SK-N-SH (cell line): ENCODE results near the gene MID1IP1. TPM values are rescaled to one million over a fixed set of nuclear protein-coding genes. Genes with fewer than 3 reads are reported as not detected.

Source experiments
- CTCF ChIA-PET: fragments of 300-600, 350-600 bp; formaldehyde crosslinking; extraction: SDS; loops from one replicate; lab custom pipeline; 2021; lab: Yijun Ruan, JAX
- POLR2A ChIA-PET: fragments of 350-600 bp; sonication (Branson Sonifier 250); formaldehyde crosslinking; extraction: SDS; loops from one replicate; lab custom pipeline; 2020; ENCODE audit warnings: antibody characterized with exemption, inconsistent platforms; lab: Yijun Ruan, JAX
- DNase-seq: peaks from one replicate; pipeline ENCODE4 v3.0.0; 2012
- H2AFZ ChIP-seq: fragments of 200-600 bp; sonication (generic); 2 replicates; pipeline ENCODE4 v1.8.1; 2016; ENCODE audit warnings: antibody characterized with exemption, mild to moderate bottlenecking, low read depth
- H3F3A ChIP-seq: fragments of 200-600 bp; sonication (generic); replicated peaks from 2 replicates; pipeline ENCODE3; 2016; ENCODE audit warnings: antibody characterized with exemption, mild to moderate bottlenecking; ENCODE audit not compliant: insufficient read depth
- H3K27ac ChIP-seq, 2 experiments: fragments of 200-500 bp in 1 of 2; fragments of 200-600 bp in 1 of 2; sonication (Bioruptor generic) in 1 of 2; sonication (generic), shearing (Covaris generic) in 1 of 2; 2 replicates each; pipeline versions ENCODE4 v1.5.1 to v1.6.1; 2014 to 2016; ENCODE audit warnings: low read depth in 2 of 2, inconsistent platforms in 1 of 2, low read length in 1 of 2, mild to moderate bottlenecking in 1 of 2, mixed read lengths in 1 of 2
- H3K27me3 ChIP-seq: fragments of 200-600 bp; sonication (generic), shearing (Covaris generic); 2 replicates; pipeline ENCODE4 v1.6.1; 2016; ENCODE audit warnings: mixed run types; ENCODE audit not compliant: insufficient read depth
- H3K36me3 ChIP-seq, 2 experiments: fragments of 200-500 bp in 1 of 2; fragments of 200-600 bp in 1 of 2; sonication (Bioruptor generic) in 1 of 2; sonication (generic) in 1 of 2; replicated peaks in 1 of 2; 2 replicates each; pipeline versions ENCODE3 to v1.5.1; 2014 to 2016; ENCODE audit warnings: low read length in 1 of 2, mild to moderate bottlenecking in 1 of 2; ENCODE audit not compliant: insufficient read depth in 2 of 2, control insufficient read depth in 1 of 2
- H3K4me1 ChIP-seq, 2 experiments: fragments of 200-500 bp in 1 of 2; fragments of 200-600 bp in 1 of 2; sonication (Bioruptor generic) in 1 of 2; sonication (generic), shearing (Covaris generic) in 1 of 2; 2 replicates each; pipeline versions ENCODE4 v1.5.1 to v1.6.1; 2014 to 2016; ENCODE audit warnings: low read depth in 1 of 2, low read length in 1 of 2, mixed run types in 1 of 2; ENCODE audit not compliant: insufficient read depth in 2 of 2, control insufficient read depth in 1 of 2
- H3K4me2 ChIP-seq: fragments of 200-600 bp; sonication (generic), shearing (Covaris generic); 2 replicates; pipeline ENCODE4 v1.6.1; 2017; ENCODE audit warnings: mixed run types
- H3K4me3 ChIP-seq, 2 experiments: fragments of 200-500 bp in 1 of 2; fragments of 200-600 bp in 1 of 2; sonication (Bioruptor generic) in 1 of 2; sonication (generic), shearing (Covaris generic) in 1 of 2; 2 replicates each; pipeline versions ENCODE4 v1.5.1 to v1.8.1; 2014 to 2016; ENCODE audit warnings: low read depth in 2 of 2, inconsistent platforms in 1 of 2, low read length in 1 of 2, mild to moderate bottlenecking in 1 of 2, mixed read lengths in 1 of 2, moderate library complexity in 1 of 2
- H3K79me2 ChIP-seq: fragments of 200-600 bp; sonication (generic); 2 replicates; pipeline ENCODE4 v1.8.1; 2017; ENCODE audit warnings: mild to moderate bottlenecking; ENCODE audit not compliant: insufficient read depth
- H3K9ac ChIP-seq: fragments of 200-600 bp; sonication (generic); 2 replicates; pipeline ENCODE4 v1.6.1; 2017; ENCODE audit warnings: mixed run types
- H3K9me2 ChIP-seq: fragments of 200-600 bp; sonication (generic); 2 replicates; pipeline ENCODE4 v1.6.1; 2017; ENCODE audit warnings: mixed run types
- H3K9me3 ChIP-seq: fragments of 200-600 bp; sonication (generic); 2 replicates; pipeline ENCODE4 v1.6.1; 2017; ENCODE audit warnings: mixed run types, mild to moderate bottlenecking, moderate library complexity
- H4K20me1 ChIP-seq: fragments of 200-600 bp; sonication (generic); 2 replicates; pipeline ENCODE4 v1.6.1; 2017; ENCODE audit warnings: mild to moderate bottlenecking, mixed run types; ENCODE audit not compliant: insufficient read depth
- ELF1 ChIP-seq: IDR thresholded peaks from 2 replicates; pipeline ENCODE4 v1.4.0; 2012
- EP300 ChIP-seq, 2 experiments: IDR thresholded peaks; 2 replicates each; pipeline versions ENCODE4 v1.4.0 to v1.6.1; 2012; ENCODE audit warnings: borderline replicate concordance in 1 of 2, low read depth in 1 of 2, low read length in 1 of 2
- FOSL2 ChIP-seq: IDR thresholded peaks from 2 replicates; pipeline ENCODE4 v1.4.0; 2012; ENCODE audit warnings: low read depth, mild to moderate bottlenecking, moderate library complexity, borderline replicate concordance
- FOXJ3 ChIP-seq: sonication (generic); formaldehyde crosslinking; IDR thresholded peaks from 2 replicates; pipeline ENCODE4 v1.5.1; 2020; ENCODE audit warnings: mild to moderate bottlenecking, missing genetic modification reagents
- MXI1 ChIP-seq: IDR thresholded peaks from 2 replicates; pipeline ENCODE4 v1.6.1; 2012; ENCODE audit warnings: mild to moderate bottlenecking, low read depth, low read length, improper control_type of control experiment
- NFIC ChIP-seq: IDR thresholded peaks from 2 replicates; pipeline ENCODE4 v1.4.0; 2012; ENCODE audit warnings: borderline replicate concordance
- PBX3 ChIP-seq: IDR thresholded peaks from 2 replicates; pipeline ENCODE4; 2012
- POLR2AphosphoS5 ChIP-seq: IDR thresholded peaks from 2 replicates; pipeline ENCODE4 v1.6.1; 2012; ENCODE audit warnings: low read depth, low read length
- RAD21 ChIP-seq: IDR thresholded peaks from 2 replicates; pipeline ENCODE4 v1.6.1; 2012; ENCODE audit warnings: mild to moderate bottlenecking, low read length
- RXRA ChIP-seq: IDR thresholded peaks from 2 replicates; pipeline ENCODE4 v1.4.0; 2012; ENCODE audit warnings: low read depth, mild to moderate bottlenecking, borderline replicate concordance
- SIN3A ChIP-seq: IDR thresholded peaks from 2 replicates; pipeline ENCODE4 v1.6.1; 2012; ENCODE audit warnings: low read depth, mild to moderate bottlenecking, low read length, moderate library complexity, borderline replicate concordance
- SMC3 ChIP-seq: IDR thresholded peaks from 2 replicates; pipeline ENCODE4 v1.6.1; 2012; ENCODE audit warnings: low read depth, low read length, improper control_type of control experiment
- TAF1 ChIP-seq: IDR thresholded peaks from 2 replicates; pipeline ENCODE4 v1.6.1; 2012; ENCODE audit warnings: low read depth, mild to moderate bottlenecking, low read length, moderate library complexity, borderline replicate concordance
- TEAD4 ChIP-seq: IDR thresholded peaks from 2 replicates; pipeline ENCODE4 v1.4.0; 2012; ENCODE audit warnings: mild to moderate bottlenecking, borderline replicate concordance; ENCODE audit not compliant: insufficient read depth
- WGBS: methylation state at CpG from one replicate; pipeline ENCODE4 v1.1.6; 2017; ENCODE audit warnings: low lambda C conversion rate; 5-methylcytosine and 5-hydroxymethylcytosine counted together
- polyA plus RNA-seq, 3 experiments: library from polyadenylated mRNA; depleted of rRNA; stranded (reverse); fragments of >200 nt; gene quantifications; 2 replicates each; pipeline ENCODE4 v1.2.3, GENCODE V29; 2012
- TF ChIP-seq, protein P1 (sequence below): fragments of 200-600 bp; sonication (generic); IDR thresholded peaks from 2 replicates; pipeline ENCODE4 v1.6.1; 2017; ENCODE audit warnings: antibody characterized with exemption, mild to moderate bottlenecking, moderate library complexity
- TF ChIP-seq, protein P2 (sequence below): IDR thresholded peaks from 2 replicates; pipeline ENCODE4 v1.4.0; 2012; ENCODE audit warnings: low read depth, borderline replicate concordance
- TF ChIP-seq, protein P3 (sequence below): fragments of 150-350 bp; IDR thresholded peaks from 2 replicates; pipeline ENCODE4 v1.6.1; 2017; ENCODE audit warnings: antibody characterized with exemption, low read length, low read depth, borderline replicate concordance

Gene MID1IP1
- polyA plus RNA-seq, 1 of the 3 experiments (the other 2 are of a cell fraction), result 35.4 TPM

GRCh38 chrX:38841750-38842149 is 40.5 kb downstream of the MID1IP1 start:
- 12% methylated on average over 2 of the region's 2 CpGs for WGBS
- no peak overlapping the region for H3K4me2 ChIP-seq
- ChIA-PET POLR2A (no interaction called here), CTCF (no interaction called here)
- H3K9me3 ChIP-seq, result no peaks in the 10 kb centered on the region
- no peaks in the 10 kb centered on the region for H3K79me2 ChIP-seq
- DNase-seq, result no peak
- no peaks in the 10 kb centered on the region for H4K20me1 ChIP-seq
- no peaks in the 10 kb centered on the region for H3K9me2 ChIP-seq
- no peak overlapping the region for H3K9ac ChIP-seq
- no peaks in the 10 kb centered on the region for H3K36me3 ChIP-seq
- H3K27ac ChIP-seq, result no peak overlapping the region
- H2AFZ ChIP-seq, result no peak overlapping the region
- no peak overlapping the region for H3K4me3 ChIP-seq
- no peaks in the 10 kb centered on the region for H3K4me1 ChIP-seq
- H3F3A ChIP-seq, result no peaks in the 10 kb centered on the region
- TF ChIP-seq, protein P1, sequence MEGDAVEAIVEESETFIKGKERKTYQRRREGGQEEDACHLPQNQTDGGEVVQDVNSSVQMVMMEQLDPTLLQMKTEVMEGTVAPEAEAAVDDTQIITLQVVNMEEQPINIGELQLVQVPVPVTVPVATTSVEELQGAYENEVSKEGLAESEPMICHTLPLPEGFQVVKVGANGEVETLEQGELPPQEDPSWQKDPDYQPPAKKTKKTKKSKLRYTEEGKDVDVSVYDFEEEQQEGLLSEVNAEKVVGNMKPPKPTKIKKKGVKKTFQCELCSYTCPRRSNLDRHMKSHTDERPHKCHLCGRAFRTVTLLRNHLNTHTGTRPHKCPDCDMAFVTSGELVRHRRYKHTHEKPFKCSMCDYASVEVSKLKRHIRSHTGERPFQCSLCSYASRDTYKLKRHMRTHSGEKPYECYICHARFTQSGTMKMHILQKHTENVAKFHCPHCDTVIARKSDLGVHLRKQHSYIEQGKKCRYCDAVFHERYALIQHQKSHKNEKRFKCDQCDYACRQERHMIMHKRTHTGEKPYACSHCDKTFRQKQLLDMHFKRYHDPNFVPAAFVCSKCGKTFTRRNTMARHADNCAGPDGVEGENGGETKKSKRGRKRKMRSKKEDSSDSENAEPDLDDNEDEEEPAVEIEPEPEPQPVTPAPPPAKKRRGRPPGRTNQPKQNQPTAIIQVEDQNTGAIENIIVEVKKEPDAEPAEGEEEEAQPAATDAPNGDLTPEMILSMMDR, result no peak
- TF ChIP-seq POLR2AphosphoS5, result no peak
- no peak for TF ChIP-seq FOSL2
- no peak for TF ChIP-seq NFIC
- TF ChIP-seq RAD21, result no peak
- no peak for TF ChIP-seq SIN3A
- H3K27me3 ChIP-seq, result no peaks in the 10 kb centered on the region; the same call in 1 of the 2 replicates

DNA sequence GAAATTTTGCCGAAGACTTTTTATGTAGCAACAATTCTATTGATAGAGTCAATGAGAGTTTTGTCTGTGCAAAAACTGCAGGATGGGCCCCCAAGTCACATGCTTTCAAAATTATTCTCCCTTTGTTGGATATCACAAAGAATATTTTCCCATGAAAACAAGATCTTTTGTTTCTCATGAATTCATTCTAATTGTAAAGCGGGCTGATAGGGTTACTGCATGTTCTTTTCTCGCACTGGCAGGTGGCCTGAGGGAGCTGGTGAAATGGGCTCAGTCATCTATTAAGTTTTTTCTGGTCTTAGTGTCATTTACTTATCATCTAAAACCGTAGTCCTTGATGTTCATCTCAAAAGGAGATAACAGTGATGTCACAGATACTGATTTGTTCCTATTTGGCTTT is 44.2 kb downstream of the MID1IP1 start:
- ChIA-PET CTCF (no interaction called here), POLR2A (no interaction called here)
- no peak overlapping the region for H3K4me3 ChIP-seq
- H2AFZ ChIP-seq, result no peak overlapping the region
- TF ChIP-seq, protein P2, sequence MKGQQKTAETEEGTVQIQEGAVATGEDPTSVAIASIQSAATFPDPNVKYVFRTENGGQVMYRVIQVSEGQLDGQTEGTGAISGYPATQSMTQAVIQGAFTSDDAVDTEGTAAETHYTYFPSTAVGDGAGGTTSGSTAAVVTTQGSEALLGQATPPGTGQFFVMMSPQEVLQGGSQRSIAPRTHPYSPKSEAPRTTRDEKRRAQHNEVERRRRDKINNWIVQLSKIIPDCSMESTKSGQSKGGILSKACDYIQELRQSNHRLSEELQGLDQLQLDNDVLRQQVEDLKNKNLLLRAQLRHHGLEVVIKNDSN, result no peak
- TF ChIP-seq FOXJ3 (no peak), MXI1 (no peak), EP300 (IDR thresholded peaks at IDR 0.05; ENCODE audit: borderline replicate concordance in 1 of 2, low read depth in 1 of 2, low read length in 1 of 2) (no peak), TAF1 (no peak), SIN3A (no peak), PBX3 (no peak), ELF1 (no peak), SMC3 (no peak), TEAD4 (no peak), RXRA (no peak)
- TF ChIP-seq, protein P3, sequence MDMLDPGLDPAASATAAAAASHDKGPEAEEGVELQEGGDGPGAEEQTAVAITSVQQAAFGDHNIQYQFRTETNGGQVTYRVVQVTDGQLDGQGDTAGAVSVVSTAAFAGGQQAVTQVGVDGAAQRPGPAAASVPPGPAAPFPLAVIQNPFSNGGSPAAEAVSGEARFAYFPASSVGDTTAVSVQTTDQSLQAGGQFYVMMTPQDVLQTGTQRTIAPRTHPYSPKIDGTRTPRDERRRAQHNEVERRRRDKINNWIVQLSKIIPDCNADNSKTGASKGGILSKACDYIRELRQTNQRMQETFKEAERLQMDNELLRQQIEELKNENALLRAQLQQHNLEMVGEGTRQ, result no peak
- WGBS, result 23% methylated on average over 4 of the region's 4 CpGs
- no peak overlapping the region for H3K27ac ChIP-seq
- no peaks in the 10 kb centered on the region for H4K20me1 ChIP-seq
- no peak for DNase-seq
- no peaks in the 10 kb centered on the region for H3K9me3 ChIP-seq
- H3K4me1 ChIP-seq, result no peaks in the 10 kb centered on the region
- no peak overlapping the region for H3K9ac ChIP-seq
- H3K36me3 ChIP-seq, result no peaks in the 10 kb centered on the region
- H3F3A ChIP-seq, result no peaks in the 10 kb centered on the region
- H3K79me2 ChIP-seq, result no peaks in the 10 kb centered on the region
- H3K4me2 ChIP-seq, result no peak overlapping the region
- no peaks in the 10 kb centered on the region; the same call in 1 of the 2 replicates for H3K27me3 ChIP-seq
- H3K9me2 ChIP-seq, result no peaks in the 10 kb centered on the region
